DND-41 (cell line): ENCODE measurements around the gene TNPO3.

Experiments
- ATAC-seq: fragments of 200-7000 bp; cut with Tn5 transposase; 3 replicates; pipeline ENCODE4 v1.9.1; 2021; ENCODE audit warnings: low read depth; ENCODE audit not compliant: insufficient read depth
- DNase-seq: peaks from one replicate; pipeline ENCODE4 v3.0.0-alpha.2; 2020
- H2AFZ ChIP-seq: 2 replicates; pipeline ENCODE4 v1.6.0; 2012; ENCODE audit warnings: low read depth, low read length
- H3K27ac ChIP-seq: 2 replicates; pipeline ENCODE4 v1.5.1; 2012; ENCODE audit warnings: low read length, inconsistent platforms
- H3K27me3 ChIP-seq: fragments of 200-600 bp; sonication (generic); 2 replicates; pipeline ENCODE4 v1.6.0; 2012; ENCODE audit warnings: low read length, mild to moderate bottlenecking, inconsistent platforms; ENCODE audit not compliant: insufficient read depth, poor library complexity
- H3K36me3 ChIP-seq: 2 replicates; pipeline ENCODE4 v1.5.1; 2012; ENCODE audit warnings: low read length, inconsistent platforms; ENCODE audit not compliant: insufficient read depth
- H3K4me1 ChIP-seq: 2 replicates; pipeline ENCODE4 v1.5.1; 2012; ENCODE audit warnings: mild to moderate bottlenecking, low read length; ENCODE audit not compliant: insufficient read depth
- H3K4me2 ChIP-seq: 2 replicates; pipeline ENCODE4 v1.6.0; 2012; ENCODE audit warnings: mild to moderate bottlenecking, moderate library complexity, low read length, inconsistent platforms; ENCODE audit not compliant: insufficient read depth
- H3K4me3 ChIP-seq, 2 experiments: fragments of 200-600 bp in 1 of 2; shearing (Covaris generic) in 1 of 2; 2 replicates each; pipeline ENCODE4 v1.5.1; 2012 to 2016; ENCODE audit warnings: inconsistent platforms in 2 of 2, low read length in 2 of 2, mild to moderate bottlenecking in 2 of 2, low read depth in 1 of 2, moderate library complexity in 1 of 2
- H3K79me2 ChIP-seq: 2 replicates; pipeline ENCODE4 v1.6.0; 2012; ENCODE audit warnings: low read length, inconsistent platforms; ENCODE audit not compliant: insufficient read depth
- H3K9ac ChIP-seq: 2 replicates; pipeline ENCODE4 v1.6.0; 2012; ENCODE audit warnings: low read depth, mild to moderate bottlenecking, inconsistent platforms, low read length, moderate library complexity
- H3K9me3 ChIP-seq: 2 replicates; pipeline ENCODE4 v1.5.1; 2012; ENCODE audit warnings: low read length, moderate library complexity, mild to moderate bottlenecking, inconsistent platforms; ENCODE audit not compliant: insufficient read depth, severe bottlenecking
- H4K20me1 ChIP-seq: 2 replicates; pipeline ENCODE4 v1.6.0; 2012; ENCODE audit warnings: low read length; ENCODE audit not compliant: insufficient read depth
- CTCF ChIP-seq: IDR thresholded peaks from 2 replicates; pipeline ENCODE4 v1.5.1; 2012; ENCODE audit warnings: borderline replicate concordance, low read length, moderate library complexity, mild to moderate bottlenecking; ENCODE audit not compliant: poor library complexity, severe bottlenecking; ENCODE audit errors: extremely low read depth
- EZH2 ChIP-seq: IDR thresholded peaks from 3 replicates; pipeline ENCODE4 v1.6.1; 2012; ENCODE audit warnings: borderline replicate concordance, low read depth, mild to moderate bottlenecking, moderate library complexity, low read length, inconsistent platforms; ENCODE audit not compliant: severe bottlenecking

Gene TNPO3

GRCh38 chr7:128963327-128963757, 91.6 kb downstream of the TNPO3 start:
- no peak for TF ChIP-seq EZH2
- no peak for TF ChIP-seq CTCF
- peaks cover 84% of the 10 kb centered on the region for H3K36me3 ChIP-seq
- DNase-seq = no peak

GRCh38 chr7:128962899-128963298, 92.0 kb downstream of the TNPO3 start:
- no peak overlapping the region for H2AFZ ChIP-seq
- H4K20me1 ChIP-seq = no peaks in the 10 kb centered on the region
- no peak for DNase-seq
- no peaks in the 10 kb centered on the region for H3K4me1 ChIP-seq
- H3K79me2 ChIP-seq = no peaks in the 10 kb centered on the region
- no peak for ATAC-seq
- H3K27me3 ChIP-seq = no peaks in the 10 kb centered on the region
- no peaks in the 10 kb centered on the region for H3K9me3 ChIP-seq
- peaks cover 86% of the 10 kb centered on the region for H3K36me3 ChIP-seq
- H3K4me2 ChIP-seq = no peak overlapping the region
- TF ChIP-seq CTCF = no peak
- TF ChIP-seq EZH2 = no peak
- H3K9ac ChIP-seq = no peak overlapping the region
- no peak overlapping the region for H3K4me3 ChIP-seq
- H3K27ac ChIP-seq = no peak overlapping the region

More at GRCh38 chr7:128963327-128963757, 91.6 kb downstream of the TNPO3 start:
- no peaks in the 10 kb centered on the region for H3K9me3 ChIP-seq
- H3K27me3 ChIP-seq = no peaks in the 10 kb centered on the region
- no peak overlapping the region for H3K27ac ChIP-seq
- no peak overlapping the region for H3K9ac ChIP-seq
- no peaks in the 10 kb centered on the region for H3K79me2 ChIP-seq
- no peaks in the 10 kb centered on the region for H4K20me1 ChIP-seq
- no peak for ATAC-seq
- H2AFZ ChIP-seq = no peak overlapping the region
- no peaks in the 10 kb centered on the region for H3K4me1 ChIP-seq
- H3K4me3 ChIP-seq = no peak overlapping the region
- H3K4me2 ChIP-seq = no peak overlapping the region

GRCh38 chr7:128961030-128961659, 93.8 kb downstream of the TNPO3 start:
- TF ChIP-seq CTCF (no peak), EZH2 (no peak)
- H3K4me1 ChIP-seq = no peaks in the 10 kb centered on the region
- H3K4me2 ChIP-seq = no peak overlapping the region
- H3K27me3 ChIP-seq = no peaks in the 10 kb centered on the region
- no peak overlapping the region for H3K27ac ChIP-seq
- no peaks in the 10 kb centered on the region for H4K20me1 ChIP-seq
- peaks cover 86% of the 10 kb centered on the region for H3K36me3 ChIP-seq
- DNase-seq (no peak), ATAC-seq (no peak)
- H3K9ac ChIP-seq = no peak overlapping the region
- H3K9me3 ChIP-seq = no peaks in the 10 kb centered on the region
- no peak overlapping the region for H2AFZ ChIP-seq
- H3K79me2 ChIP-seq = no peaks in the 10 kb centered on the region
- H3K4me3 ChIP-seq = no peak overlapping the region
